Psoas muscle (tissue), 8 donors: ENCODE results near the gene SYT5. TPM values are rescaled to one million over a fixed set of nuclear protein-coding genes. Genes with fewer than 3 reads are reported as not detected.

ENCODE experiments used
- ATAC-seq, 4 donors: fragments of 200-7000 bp; cut with Tn5 transposase; one replicate each; pipeline ENCODE4 v1.9.1; 2020; ENCODE audit warnings: moderate library complexity in 3 of 4, mild to moderate bottlenecking in 2 of 4
- DNase-seq, 2 donors: peaks; one replicate each; pipeline ENCODE4 v3.0.0-alpha.2; 2020
- H3K27ac ChIP-seq: fragments of 200-600 bp; one replicate; pipeline ENCODE4 v1.8.0; 2022
- H3K27me3 ChIP-seq, 3 donors: fragments of 200-600 bp in 1 of 3; one replicate each; pipeline versions ENCODE4 v1.6.1 to v1.8.0; 2013 to 2022; ENCODE audit warnings: low read length in 2 of 3, mild to moderate bottlenecking in 2 of 3, moderate library complexity in 1 of 3; ENCODE audit not compliant: insufficient read depth in 3 of 3
- H3K36me3 ChIP-seq, 2 donors: fragments of 200-600 bp in 1 of 2; one replicate each; pipeline versions ENCODE4 v1.6.1 to v1.8.0; 2013 to 2022; ENCODE audit warnings: low read depth in 1 of 2, mild to moderate bottlenecking in 1 of 2, moderate library complexity in 1 of 2; ENCODE audit not compliant: insufficient read depth in 1 of 2
- H3K4me1 ChIP-seq: fragments of 200-600 bp; one replicate; pipeline ENCODE4 v1.8.0; 2022
- H3K4me3 ChIP-seq: fragments of 200-600 bp; one replicate; pipeline ENCODE4 v1.8.0; 2022; ENCODE audit warnings: mild to moderate bottlenecking
- H3K9me3 ChIP-seq: fragments of 200-600 bp; one replicate; pipeline ENCODE4 v1.8.0; 2022
- CTCF ChIP-seq: fragments of 200-600 bp; IDR thresholded peaks from one replicate; pipeline ENCODE4 v1.8.0; 2022; ENCODE audit warnings: antibody characterized with exemption
- WGBS, 3 donors: extraction: QIAGEN DNeasy Blood & Tissue Kit; methylation state at CpG; one replicate each; pipeline versions ENCODE4 v1.1.6 to v1.1.7; 2013; 5-methylcytosine and 5-hydroxymethylcytosine counted together
- intact Hi-C, 2 donors: fragments of 100-400 bp; cut with DNase I; formaldehyde crosslinking; loops; one replicate each; pipeline versions ENCODE4 v1.11.0 to v1.14.2; 2022
- polyA plus RNA-seq, 3 donors: library from polyadenylated mRNA; stranded (reverse); fragments of 200-250 nt; gene quantifications; one replicate each; pipeline ENCODE4 v1.2.3, GENCODE V29; 2013
- total RNA-seq, 4 donors: library from RNA; stranded (reverse); fragmentation: NEBNext Ultra II Directional in 2 of 4; extraction: Animal tissue kit (Norgen Biotek cat#: 25700) in 2 of 4; gene quantifications; one replicate each; pipeline versions ENCODE4 v1.2.1 to v1.2.4, GENCODE V29; 2021 to 2023
- donor health status: healthy with polysubstance abuse.
- donor health status: DM: no; HTN: no; CAD: no; lungs with moderate emphysema.
- donor health status: Bipolar disorder and iron deficiency.
- donor health status: healthy.
- donor health status: DM: yes; HTN: yes; CAD: no.
- donor health status: DM: no; HTN: no; CAD: no.
- donor health status: DM: no; HTN: no; CAD: no.
- donor health status: DM: yes; HTN: yes; CAD: no.

SYT5 gene
- total and polyA plus RNA-seq, 7 donors: 0.03 to 0.13 TPM; not detected in 5

- Histone ChIP-seq H3K36me3 (peaks cover 0 to 9% of the 10 kb centered on the region in 2 donors), H3K4me1 (no peaks in the 10 kb centered on the region), H3K9me3 (no peaks in the 10 kb centered on the region), H3K27me3 (peaks cover 0 to 46% (median 9%) of the 10 kb centered on the region in 3 donors), H3K27ac (peak overlapping the region; percentile 46), H3K4me3 (peak overlapping the region; percentile 68)
- ATAC-seq (no peak), DNase-seq (no peak)
- intact Hi-C loops: loop anchor here in 1 of 2 donors (10.0 kb wide), 1 partner anchor 360 kb away; no protein-coding TSS in a partner anchor
- no peak for TF ChIP-seq CTCF
- WGBS, 3 donors: 22 to 29% (median 22%) methylated on average over 3 of the region's 3 CpGs
Measured at GRCh38 chr19:55145232-55145631, 34.9 kb downstream of the SYT5 start.

- ATAC-seq: peak; percentile 2 to 25 (median 18)
- H3K27ac ChIP-seq: peak overlapping the region; percentile 49
- 32 to 46% (median 38%) methylated on average over 21 of the region's 21 CpGs for WGBS, 3 donors
- no peaks in the 10 kb centered on the region for H3K9me3 ChIP-seq
- intact Hi-C loops: loop anchor here (5.0 to 10.0 kb wide), 2 partner anchors 361 to 363 kb away; no protein-coding TSS in a partner anchor
- H3K27me3 ChIP-seq: peaks cover 0 to 40% (median 4%) of the 10 kb centered on the region in 3 donors
- no peak for TF ChIP-seq CTCF
- H3K4me3 ChIP-seq: no peak overlapping the region
- H3K36me3 ChIP-seq: peaks cover 0 to 25% of the 10 kb centered on the region in 2 donors
- H3K4me1 ChIP-seq: no peaks in the 10 kb centered on the region
- DNase-seq: no peak
Measured at GRCh38 chr19:55141696-55142095, 38.4 kb downstream of the SYT5 start.

- Histone ChIP-seq H3K27me3 (peaks cover 0 to 27% (median 0%) of the 10 kb centered on the region in 3 donors), H3K9me3 (no peaks in the 10 kb centered on the region), H3K4me1 (no peaks in the 10 kb centered on the region), H3K27ac (peak overlapping the region; percentile 36), H3K36me3 (peaks cover 0 to 52% of the 10 kb centered on the region in 2 donors), H3K4me3 (no peak overlapping the region)
- DNase-seq (no peak), ATAC-seq (peak; percentile 7 to 15 (median 10))
- intact Hi-C loops: loop anchor here in 1 of 2 donors (10.0 kb wide), 1 partner anchor 487 kb away; the partner anchor contains the start of gene ZNF784
- TF ChIP-seq CTCF: no peak
- 33 to 48% (median 44%) methylated on average over 8 to 9 of the region's 9 CpGs for WGBS, 3 donors
Measured at GRCh38 chr19:55137915-55138314, 42.2 kb downstream of the SYT5 start.

DNA sequence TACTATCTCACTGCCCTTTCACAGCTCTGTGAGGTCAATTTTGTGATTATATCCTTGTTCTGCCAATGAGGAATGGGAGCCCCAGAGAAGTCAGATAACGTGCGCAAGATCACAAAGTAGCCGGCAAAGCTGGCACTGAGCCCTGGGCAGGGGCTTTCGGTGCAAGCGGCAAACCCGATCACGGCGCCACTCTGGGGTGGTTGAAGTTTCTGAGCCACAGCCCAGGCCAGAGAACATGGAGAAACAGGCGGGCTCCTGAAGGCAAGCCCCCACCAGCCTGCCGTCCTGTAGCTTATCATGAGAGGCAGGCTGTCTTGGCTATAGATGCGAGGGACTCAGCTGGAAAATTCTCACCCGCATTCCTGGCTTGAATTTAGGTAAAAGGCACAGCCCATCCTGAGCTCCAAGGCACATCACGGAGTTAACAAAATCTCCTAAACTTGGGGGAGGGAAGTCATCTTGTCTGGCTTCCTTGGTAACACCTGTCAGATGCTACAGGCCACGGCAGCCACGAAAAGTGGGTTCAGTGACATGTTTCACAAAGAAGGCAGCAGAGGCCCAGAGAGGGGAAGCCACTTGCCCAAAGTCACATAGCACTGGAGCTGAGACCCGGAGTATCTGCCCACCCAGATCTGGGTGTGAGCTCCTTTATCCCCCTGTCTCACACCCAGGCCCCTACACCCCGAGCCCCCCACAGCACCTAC, 43.5 kb downstream of the SYT5 start:
- Histone ChIP-seq H3K27ac (no peak overlapping the region), H3K36me3 (peaks cover 0 to 58% of the 10 kb centered on the region in 2 donors), H3K4me3 (no peak overlapping the region), H3K27me3 (peaks cover 0 to 15% (median 0%) of the 10 kb centered on the region in 3 donors), H3K9me3 (no peaks in the 10 kb centered on the region), H3K4me1 (no peaks in the 10 kb centered on the region)
- WGBS, 3 donors: 64 to 69% (median 67%) methylated on average over 17 of the region's 17 CpGs
- intact Hi-C loops: loop anchor here in 1 of 2 donors (10.0 kb wide), 1 partner anchor 488 kb away; the partner anchor contains the start of gene ZNF784
- DNase-seq (peak in 1 of 2 donors; percentile 48), ATAC-seq (no peak)
- TF ChIP-seq CTCF: no peak
